Measurements from ENCODE around the gene DOCK4.

Gene DOCK4

GRCh38 chr7:112220877-112221434 lies 14.8 kb upstream of the DOCK4 start:
- no peak for DNase-seq

GRCh38 chr7:112215787-112216186 lies 9.6 kb upstream of the DOCK4 start:
- DNase-seq: no peak

GRCh38 chr7:112214883-112215282 lies 8.7 kb upstream of the DOCK4 start:
- DNase-seq: no peak

GRCh38 chr7:112214268-112214667 lies 8.1 kb upstream of the DOCK4 start:
- no peak for DNase-seq

GRCh38 chr7:112213735-112214134 lies 7.5 kb upstream of the DOCK4 start:
- DNase-seq: no peak

GRCh38 chr7:112212571-112212970 lies 6.4 kb upstream of the DOCK4 start:
- no peak for DNase-seq

- DNase-seq: no peak
These were observed 5.2 kb upstream of the DOCK4 start for GRCh38 chr7:112211348-112211907.

GRCh38 chr7:112207765-112208164 lies 1.6 kb upstream of the DOCK4 start:
- no peak for DNase-seq

GRCh38 chr7:112206991-112207592 lies 893 bp upstream of the DOCK4 start:
- DNase-seq: no peak

GRCh38 chr7:112205343-112206237 lies 609 bp downstream of the DOCK4 start:
- no peak for DNase-seq

- no peak for DNase-seq
These were observed 1.5 kb downstream of the DOCK4 start for GRCh38 chr7:112204499-112205342.

- DNase-seq: no peak
These were observed 2.8 kb downstream of the DOCK4 start for GRCh38 chr7:112203365-112203739.

GRCh38 chr7:112202816-112203215 lies 3.4 kb downstream of the DOCK4 start:
- DNase-seq: peak; percentile 8

GRCh38 chr7:112201839-112202238 lies 4.4 kb downstream of the DOCK4 start:
- no peak for DNase-seq

GRCh38 chr7:112201411-112201810 lies 4.8 kb downstream of the DOCK4 start:
- DNase-seq: no peak

GRCh38 chr7:112199672-112200071 lies 6.5 kb downstream of the DOCK4 start:
- no peak for DNase-seq

- DNase-seq: no peak
These were observed 7.1 kb downstream of the DOCK4 start for GRCh38 chr7:112199035-112199655.

- DNase-seq: no peak
These were observed 8.9 kb downstream of the DOCK4 start for GRCh38 chr7:112197322-112197721.

GRCh38 chr7:112195717-112196116 lies 10.5 kb downstream of the DOCK4 start:
- no peak for DNase-seq

- no peak for DNase-seq
These were observed 12.2 kb downstream of the DOCK4 start for GRCh38 chr7:112193915-112194502.

- DNase-seq: no peak
These were observed 13.7 kb downstream of the DOCK4 start for GRCh38 chr7:112192236-112193154.
